GM19239 (cell line): ENCODE data around the gene SV2C.
"Not testable (repeated sequence)": the region's sequence is repeated elsewhere in the genome, so short reads cannot be mapped to it uniquely, and the experiment has no call there.

Experiments used
- DNase-seq: peaks from one replicate; pipeline ENCODE4 v3.0.0; 2011; ENCODE audit warnings: low spot score; ENCODE audit not compliant: insufficient read length
- FAIRE-seq: peaks from 2 replicates; lab custom pipeline; 2011; peaks lifted over from hg19 to GRCh38; lab: Jason Lieb, UNC

Gene SV2C

GRCh38 chr5:76082772-76083554, at the start of gene SV2C:
SV2C (plus strand) TSS chr5:76083383; CDS start chr5:76131751, 48,368 bp downstream.
- FAIRE-seq (no peak), DNase-seq (no peak)

GRCh38 chr5:76037736-76038151, 45.4 kb upstream of the SV2C start:
- FAIRE-seq, DNase-seq: not testable (repeated sequence)

DNA sequence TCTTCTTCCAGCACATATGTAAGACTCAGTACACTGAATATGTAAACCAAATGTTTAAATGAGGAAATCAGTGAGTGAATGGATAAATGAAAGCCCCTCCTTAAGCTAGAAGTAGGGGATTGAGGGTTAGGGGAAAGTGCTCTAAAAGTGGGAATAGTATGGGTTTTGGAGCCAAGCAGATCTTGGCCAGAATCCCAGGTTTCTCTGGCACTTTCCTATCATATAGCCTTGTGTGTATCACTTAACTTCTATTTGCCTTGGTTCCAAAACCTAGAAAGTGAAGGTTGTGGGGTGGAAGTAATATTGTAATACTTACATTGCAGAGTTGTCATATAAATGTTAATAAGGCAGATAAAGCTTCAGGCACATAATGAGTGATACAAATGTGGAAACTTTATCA, 45.0 kb upstream of the SV2C start:
- FAIRE-seq (no peak), DNase-seq (no peak)

- no peak for DNase-seq
- no peak for FAIRE-seq
Measured at GRCh38 chr5:76040806-76041205, 42.4 kb upstream of the SV2C start.

DNA sequence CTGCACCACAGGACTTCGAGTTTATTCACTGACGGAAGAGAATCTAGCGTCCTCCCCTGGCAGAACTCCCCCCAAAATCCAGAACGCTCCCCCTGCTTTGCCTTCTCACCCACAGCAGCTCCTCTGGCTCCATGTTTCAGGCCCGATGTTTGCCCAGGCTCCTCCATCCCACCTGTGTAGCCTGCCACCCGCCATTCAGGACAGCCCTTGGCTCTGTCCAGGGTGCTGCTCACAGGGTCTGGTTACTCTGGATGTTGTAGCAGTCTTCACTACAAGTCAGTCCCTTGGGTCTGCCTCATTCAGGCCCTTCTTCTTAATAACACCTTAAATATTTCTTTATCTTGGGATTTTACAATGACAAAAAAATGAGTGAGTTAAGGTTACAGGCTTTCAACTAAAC, 41.3 kb upstream of the SV2C start:
- no peak for DNase-seq
- no peak for FAIRE-seq

DNA sequence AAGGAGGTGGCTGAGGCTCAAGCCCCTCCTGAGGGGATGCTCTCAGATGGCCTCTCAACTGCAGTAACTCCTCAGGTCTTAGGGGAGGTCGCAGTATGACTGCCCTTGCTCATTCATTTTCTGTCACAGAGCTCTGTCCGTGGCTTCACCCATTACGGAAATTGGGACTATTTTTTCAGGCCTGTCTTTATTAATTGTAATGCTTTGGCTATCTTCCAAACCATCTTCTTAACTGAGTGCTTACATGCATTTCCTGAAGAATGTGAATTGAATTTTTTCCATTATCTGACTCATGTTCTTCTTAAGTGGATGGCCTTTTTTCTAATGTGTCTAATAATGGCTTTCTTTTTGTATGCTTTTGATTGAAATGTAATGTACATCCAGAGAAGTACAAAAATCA, 36.4 kb upstream of the SV2C start:
- no peak for FAIRE-seq

DNA sequence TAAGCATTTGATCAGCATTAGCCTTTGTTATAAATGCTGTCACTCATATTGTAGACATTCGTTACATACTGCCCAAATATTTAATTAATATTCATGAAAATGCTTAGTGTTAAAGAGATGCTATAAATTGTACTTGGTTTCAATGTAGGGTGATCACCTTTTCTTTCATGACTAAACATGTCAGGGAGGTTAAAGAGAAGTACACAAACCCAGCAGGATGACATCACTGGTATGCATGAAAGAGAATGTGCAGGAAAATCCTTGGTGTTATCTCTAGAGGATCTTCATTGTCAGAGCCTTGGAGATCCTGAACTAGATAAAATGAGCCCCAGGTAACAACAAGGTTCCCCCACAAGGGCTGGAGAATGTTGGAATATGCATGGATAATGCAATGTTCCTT, 33.0 kb upstream of the SV2C start:
- DNase-seq (no peak), FAIRE-seq (no peak)

More for the DNA sequence above, 36.4 kb upstream of the SV2C start:
- DNase-seq = no peak

- FAIRE-seq (no peak), DNase-seq (no peak)
Measured at GRCh38 chr5:76062502-76063041, 20.6 kb upstream of the SV2C start.

DNA sequence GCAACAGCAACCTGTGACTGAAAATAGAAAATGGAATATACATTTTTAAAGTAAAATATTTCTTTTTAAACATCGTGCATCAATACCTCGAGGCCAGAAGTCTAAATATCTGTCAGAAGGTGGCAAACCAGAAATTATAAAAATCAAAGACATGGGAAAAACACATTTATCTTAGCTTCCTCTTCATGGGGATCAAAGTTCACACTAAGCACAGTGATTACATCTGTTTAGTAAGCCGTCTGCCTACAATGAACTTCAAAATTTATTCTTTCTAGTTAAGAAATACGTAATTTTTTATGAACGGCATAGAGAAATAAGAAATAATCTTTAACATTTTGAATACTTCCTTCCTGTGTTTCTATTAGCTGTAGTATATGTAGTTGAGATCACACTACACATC, 17.9 kb upstream of the SV2C start:
- FAIRE-seq (no peak), DNase-seq (no peak)

DNA sequence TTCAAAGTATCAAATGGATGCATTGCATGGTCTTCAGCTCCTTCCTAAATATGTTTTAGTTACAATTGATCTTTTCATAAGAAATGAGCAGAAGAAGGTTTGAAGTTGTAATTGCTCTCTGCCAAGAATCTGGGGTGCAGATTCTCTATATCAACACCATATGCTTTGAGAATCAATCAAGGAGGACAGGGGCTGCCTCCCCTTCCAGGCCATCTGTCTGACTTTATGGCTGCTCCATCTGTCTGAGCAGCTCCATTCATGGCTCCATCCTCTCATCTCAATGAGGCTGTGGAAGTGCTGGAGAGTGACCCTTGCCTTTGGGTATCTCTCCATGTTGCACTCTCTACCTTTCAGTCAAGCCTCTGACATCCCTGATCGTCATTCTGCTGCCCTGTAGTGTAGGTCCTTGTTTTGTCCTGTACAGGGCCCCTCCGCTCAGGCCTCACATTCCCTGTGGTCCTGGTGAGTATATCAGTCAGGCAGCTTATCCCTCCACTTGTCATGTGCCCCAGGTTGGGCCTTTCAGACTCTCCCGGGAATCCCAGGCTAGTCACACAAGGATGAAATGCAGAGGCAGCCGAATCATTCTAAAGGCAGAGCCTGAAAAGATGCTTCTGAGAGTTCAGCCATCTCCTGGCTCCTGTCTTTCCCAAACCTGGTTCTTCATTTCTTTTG, 14.0 kb upstream of the SV2C start:
- FAIRE-seq = no peak

GRCh38 chr5:76074487-76075065, 8.6 kb upstream of the SV2C start:
- FAIRE-seq (peak; percentile 14), DNase-seq (no peak)

More for the DNA sequence above, 14.0 kb upstream of the SV2C start:
- DNase-seq = no peak

DNA sequence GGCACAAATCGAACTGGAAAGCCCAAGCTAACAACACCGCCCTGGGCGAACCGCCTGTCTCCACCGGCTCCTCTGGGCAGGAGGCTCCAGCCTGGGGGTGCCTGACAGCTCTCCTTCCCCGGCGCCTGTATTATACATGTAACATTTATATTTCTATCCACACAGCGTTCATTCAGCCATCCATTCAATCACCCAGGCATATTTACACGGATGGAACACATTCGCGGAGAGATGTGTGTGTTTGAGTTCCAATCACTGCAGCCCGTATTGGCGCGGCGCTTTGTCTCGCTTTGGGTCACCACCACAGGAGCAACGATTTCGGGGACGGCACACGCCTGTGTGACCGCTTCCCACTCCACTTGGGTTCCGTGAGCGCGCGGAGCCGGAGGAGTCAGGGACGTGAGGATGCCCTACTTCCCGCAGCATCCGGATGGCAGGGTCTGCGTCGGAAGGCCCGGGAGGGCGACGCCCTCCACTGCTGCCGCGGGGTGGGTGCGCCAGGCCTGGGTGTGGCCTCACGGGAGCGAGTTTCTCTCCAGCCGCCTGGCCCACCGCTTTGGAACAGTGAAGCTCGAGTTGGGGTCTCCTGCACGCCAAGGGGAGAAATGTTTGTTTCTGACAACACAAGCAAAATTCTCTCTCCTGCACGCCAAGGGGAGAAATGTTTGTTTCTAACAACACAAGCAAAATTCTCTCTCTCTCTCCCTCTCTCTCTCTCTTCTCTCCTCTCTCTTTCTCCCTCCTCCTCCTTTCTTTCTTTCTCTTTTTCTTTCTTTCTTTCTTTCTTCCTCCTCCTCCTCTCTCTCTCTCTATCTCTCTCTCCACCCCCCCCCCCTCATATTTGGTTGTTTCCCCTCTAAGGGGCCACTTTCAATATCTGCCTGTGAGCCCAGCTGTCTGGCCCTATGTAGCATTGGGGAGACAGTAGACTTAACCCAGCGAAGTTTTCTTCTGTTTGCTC, 1.1 kb upstream of the SV2C start:
- FAIRE-seq (no peak), DNase-seq (no peak)

- no peak for FAIRE-seq
Measured at GRCh38 chr5:76083555-76084495, 642 bp downstream of the SV2C start.

DNA sequence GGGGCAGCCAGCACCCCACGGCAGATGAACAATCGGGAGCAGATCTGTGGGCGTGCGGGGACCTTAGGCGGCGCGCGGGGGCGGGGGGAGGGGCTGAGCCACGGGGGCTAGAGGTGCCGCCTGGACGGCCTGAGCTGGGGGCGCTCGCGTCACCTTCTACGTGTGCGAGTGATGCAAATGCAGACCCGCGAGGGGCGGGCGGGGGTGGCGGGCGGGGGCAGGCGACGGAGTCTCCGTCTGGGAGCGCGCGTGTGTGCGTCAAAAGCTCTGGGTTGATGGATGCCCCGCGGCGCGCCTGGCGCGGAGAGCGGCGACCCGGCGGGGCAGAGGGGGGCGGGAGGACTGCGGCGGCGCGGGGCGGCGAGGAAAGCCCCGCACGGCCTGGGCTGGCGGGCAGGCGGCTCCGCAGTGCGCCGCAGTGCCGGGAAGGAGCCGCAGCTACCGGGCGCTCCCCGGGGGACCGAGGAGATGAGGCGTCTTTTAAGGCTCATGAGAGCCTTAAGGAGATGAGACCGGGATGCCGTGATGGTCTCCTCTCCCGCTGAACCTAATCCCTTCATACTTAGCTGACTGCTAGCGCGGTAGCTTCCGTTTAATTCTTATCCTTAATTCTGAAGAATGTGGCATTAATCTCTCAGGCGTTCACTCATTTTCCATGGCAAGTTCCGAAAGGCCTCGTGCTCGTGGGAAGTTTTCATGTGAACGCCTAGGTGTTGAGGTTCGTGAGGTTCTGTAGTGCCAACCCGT, 1.5 kb downstream of the SV2C start:
- DNase-seq (no peak), FAIRE-seq (no peak)

More at GRCh38 chr5:76083555-76084495, 642 bp downstream of the SV2C start:
- DNase-seq = no peak

DNA sequence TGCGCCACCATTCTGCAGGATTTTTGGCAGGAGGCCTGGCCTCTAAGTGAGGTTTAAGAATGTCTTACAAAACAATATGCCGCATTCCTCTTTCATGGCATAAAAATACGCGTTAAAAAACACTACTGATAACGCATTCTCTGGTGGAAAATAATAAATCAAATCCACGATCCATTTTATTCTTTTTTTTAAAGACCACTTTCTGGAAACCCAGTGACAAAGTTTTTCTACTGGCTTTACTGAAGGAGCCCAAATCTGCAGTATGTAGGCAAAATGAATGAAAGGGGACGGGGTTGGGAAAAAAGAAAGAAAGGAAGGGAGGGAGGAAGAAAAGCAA, 2.0 kb downstream of the SV2C start:
- no peak for FAIRE-seq
- DNase-seq = no peak

- DNase-seq = no peak
- FAIRE-seq = no peak
Measured at GRCh38 chr5:76086095-76086494, 2.9 kb downstream of the SV2C start.

DNA sequence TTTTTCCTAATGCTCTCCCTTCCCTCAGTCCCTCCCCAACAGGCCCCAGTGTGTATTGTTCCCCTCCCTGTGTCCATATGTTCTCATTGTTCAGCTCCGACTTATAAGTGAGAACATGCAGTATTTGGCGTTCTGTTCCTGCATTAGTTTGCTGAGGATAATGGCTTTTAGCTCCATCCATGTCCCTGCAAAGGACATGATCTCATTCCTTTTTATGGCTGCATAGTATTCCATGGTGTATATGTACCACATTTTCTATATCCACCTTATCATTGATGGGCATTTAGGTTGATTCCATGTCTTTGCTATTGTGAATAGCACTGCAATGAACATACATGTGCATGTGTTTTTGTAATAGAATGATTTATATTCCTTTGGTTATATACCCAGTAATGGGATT, 6.0 kb downstream of the SV2C start:
- not testable (repeated sequence) for DNase-seq, FAIRE-seq

DNA sequence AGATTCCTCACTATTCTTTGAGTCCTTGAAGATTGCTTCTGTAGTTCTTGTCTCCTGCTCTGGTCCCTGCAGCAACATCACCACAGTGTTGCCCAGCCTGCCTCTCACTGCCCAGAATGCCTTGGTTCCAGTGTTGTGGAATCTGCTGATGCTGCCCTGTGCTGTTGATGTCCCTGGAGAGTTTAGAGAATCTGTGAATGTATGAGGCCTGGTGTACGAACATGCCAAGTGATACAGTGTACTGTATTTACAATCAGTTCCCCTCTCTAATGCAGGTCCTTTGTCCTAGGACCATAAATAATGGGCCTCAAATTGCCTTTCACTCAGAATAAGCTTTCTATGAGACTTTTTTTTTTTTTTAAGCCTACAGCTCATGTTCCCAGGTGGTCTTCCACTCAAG, 8.2 kb downstream of the SV2C start:
- FAIRE-seq = no peak
- no peak for DNase-seq
